WTC11 (cell line): ENCODE measurements around the gene CAAP1. TPM values are rescaled to one million over a fixed set of nuclear protein-coding genes. Genes with fewer than 3 reads are reported as not detected.

Experiments used
- EMX1 ChIP-seq: fragments of 250-450 bp; sonication (Bioruptor Pico); IDR thresholded peaks from 2 replicates; pipeline ENCODE4 v1.8.0; 2021; ENCODE audit warnings: mild to moderate bottlenecking
- ESRRA ChIP-seq: sonication (generic); formaldehyde crosslinking; IDR thresholded peaks from 2 replicates; pipeline ENCODE4 v1.8.1; 2022; ENCODE audit warnings: mild to moderate bottlenecking, missing genetic modification reagents, borderline replicate concordance
- ETV6 ChIP-seq: sonication (generic); formaldehyde crosslinking; IDR thresholded peaks from 2 replicates; pipeline ENCODE4 v1.8.1; 2022; ENCODE audit warnings: mild to moderate bottlenecking, missing genetic modification reagents
- GTF2I ChIP-seq: fragments of 250-450 bp; sonication (Bioruptor Pico); conservative IDR thresholded peaks from 2 replicates; pipeline ENCODE4 v1.4.0; 2021; ENCODE audit warnings: mild to moderate bottlenecking
- HMGA2 ChIP-seq: fragments of 250-450 bp; sonication (Bioruptor Pico); IDR thresholded peaks from 2 replicates; pipeline ENCODE4 v1.4.0; 2021; ENCODE audit warnings: mild to moderate bottlenecking, moderate library complexity
- MXD4 ChIP-seq: fragments of 250-450 bp; sonication (Bioruptor Pico); IDR thresholded peaks from 2 replicates; pipeline ENCODE4 v1.8.0; 2021; ENCODE audit warnings: mild to moderate bottlenecking, moderate library complexity, borderline replicate concordance
- NFE2L1 ChIP-seq: sonication (generic); formaldehyde crosslinking; IDR thresholded peaks from 2 replicates; pipeline ENCODE4 v1.8.1; 2023; ENCODE audit warnings: missing genetic modification reagents
- NFYB ChIP-seq: sonication (generic); formaldehyde crosslinking; conservative IDR thresholded peaks from 2 replicates; pipeline ENCODE4 v1.8.0; 2022; ENCODE audit warnings: low read depth, missing genetic modification reagents
- RORB ChIP-seq: fragments of 250-450 bp; sonication (Bioruptor Pico); IDR thresholded peaks from 2 replicates; pipeline ENCODE4 v1.9.0; 2021; ENCODE audit warnings: mild to moderate bottlenecking
- SMAD3 ChIP-seq: sonication (generic); formaldehyde crosslinking; IDR thresholded peaks from 2 replicates; pipeline ENCODE4 v1.8.0; 2022; ENCODE audit warnings: missing genetic modification reagents, mild to moderate bottlenecking, borderline replicate concordance
- SP1 ChIP-seq: sonication (generic); formaldehyde crosslinking; conservative IDR thresholded peaks from 2 replicates; pipeline ENCODE4 v1.8.1; 2022; ENCODE audit warnings: missing genetic modification reagents
- ZBTB21 ChIP-seq: sonication (generic); formaldehyde crosslinking; IDR thresholded peaks from 2 replicates; pipeline ENCODE4 v1.8.1; 2023; ENCODE audit warnings: mild to moderate bottlenecking, missing genetic modification reagents, borderline replicate concordance
- ZNF121 ChIP-seq: sonication (generic); formaldehyde crosslinking; IDR thresholded peaks from 2 replicates; pipeline ENCODE4 v1.8.0; 2023; ENCODE audit warnings: missing genetic modification reagents
- ZNF138 ChIP-seq: sonication (generic); formaldehyde crosslinking; conservative IDR thresholded peaks from 2 replicates; pipeline ENCODE4 v1.8.1; 2022; ENCODE audit warnings: mild to moderate bottlenecking, moderate library complexity, missing genetic modification reagents
- ZNF219 ChIP-seq: sonication (generic); formaldehyde crosslinking; IDR thresholded peaks from 2 replicates; pipeline ENCODE4 v1.8.0; 2023; ENCODE audit warnings: missing genetic modification reagents, mild to moderate bottlenecking, borderline replicate concordance
- ZNF232 ChIP-seq: sonication (generic); formaldehyde crosslinking; IDR thresholded peaks from 2 replicates; pipeline ENCODE4 v1.8.0; 2022; ENCODE audit warnings: mild to moderate bottlenecking, missing genetic modification reagents
- ZNF317 ChIP-seq: sonication (generic); formaldehyde crosslinking; IDR thresholded peaks from 2 replicates; pipeline ENCODE4 v1.8.1; 2023; ENCODE audit warnings: low read depth, mild to moderate bottlenecking, moderate library complexity, missing genetic modification reagents, borderline replicate concordance
- total RNA-seq: library from RNA; stranded (reverse); gene quantifications from 3 replicates; pipeline ENCODE4 v1.2.3, GENCODE V29; 2021
- TF ChIP-seq, protein P1 (sequence below): fragments of 250-450 bp; sonication (Bioruptor Pico); IDR thresholded peaks from 2 replicates; pipeline ENCODE4 v1.9.0; 2021; ENCODE audit warnings: mild to moderate bottlenecking
- TF ChIP-seq, protein P2 (sequence below): fragments of 250-450 bp; sonication (Bioruptor Pico); IDR thresholded peaks from 2 replicates; pipeline ENCODE4 v1.9.0; 2021; ENCODE audit warnings: moderate library complexity, mild to moderate bottlenecking, inconsistent platforms, borderline replicate concordance
- TF ChIP-seq, protein P3 (sequence below): fragments of 250-450 bp; sonication (Bioruptor Pico); IDR thresholded peaks from 2 replicates; pipeline ENCODE4 v2.1.2; 2022; ENCODE audit warnings: mild to moderate bottlenecking, moderate library complexity
- TF ChIP-seq, protein P4 (sequence below): sonication (generic); formaldehyde crosslinking; IDR thresholded peaks from 2 replicates; pipeline ENCODE4 v1.8.0; 2022; ENCODE audit warnings: mild to moderate bottlenecking, missing genetic modification reagents
- TF ChIP-seq, protein P5 (sequence below): fragments of 250-450 bp; sonication (Bioruptor Pico); IDR thresholded peaks from 2 replicates; pipeline ENCODE4 v1.9.0; 2021; ENCODE audit warnings: mild to moderate bottlenecking
- TF ChIP-seq, protein P6 (sequence below): sonication (generic); formaldehyde crosslinking; IDR thresholded peaks from 2 replicates; pipeline ENCODE4 v1.8.0; 2023; ENCODE audit warnings: missing genetic modification reagents
- TF ChIP-seq, protein P7 (sequence below): sonication (generic); formaldehyde crosslinking; IDR thresholded peaks from 2 replicates; pipeline ENCODE4 v1.8.1; 2023; ENCODE audit warnings: mild to moderate bottlenecking, missing genetic modification reagents, borderline replicate concordance
- TF ChIP-seq, protein P8 (sequence below): sonication (generic); formaldehyde crosslinking; IDR thresholded peaks from 2 replicates; pipeline ENCODE4 v1.8.1; 2023; ENCODE audit warnings: mild to moderate bottlenecking, missing genetic modification reagents, moderate library complexity

CAAP1 gene
- total RNA-seq, 1 experiment from 2014 or later: 45.4 TPM

DNA sequence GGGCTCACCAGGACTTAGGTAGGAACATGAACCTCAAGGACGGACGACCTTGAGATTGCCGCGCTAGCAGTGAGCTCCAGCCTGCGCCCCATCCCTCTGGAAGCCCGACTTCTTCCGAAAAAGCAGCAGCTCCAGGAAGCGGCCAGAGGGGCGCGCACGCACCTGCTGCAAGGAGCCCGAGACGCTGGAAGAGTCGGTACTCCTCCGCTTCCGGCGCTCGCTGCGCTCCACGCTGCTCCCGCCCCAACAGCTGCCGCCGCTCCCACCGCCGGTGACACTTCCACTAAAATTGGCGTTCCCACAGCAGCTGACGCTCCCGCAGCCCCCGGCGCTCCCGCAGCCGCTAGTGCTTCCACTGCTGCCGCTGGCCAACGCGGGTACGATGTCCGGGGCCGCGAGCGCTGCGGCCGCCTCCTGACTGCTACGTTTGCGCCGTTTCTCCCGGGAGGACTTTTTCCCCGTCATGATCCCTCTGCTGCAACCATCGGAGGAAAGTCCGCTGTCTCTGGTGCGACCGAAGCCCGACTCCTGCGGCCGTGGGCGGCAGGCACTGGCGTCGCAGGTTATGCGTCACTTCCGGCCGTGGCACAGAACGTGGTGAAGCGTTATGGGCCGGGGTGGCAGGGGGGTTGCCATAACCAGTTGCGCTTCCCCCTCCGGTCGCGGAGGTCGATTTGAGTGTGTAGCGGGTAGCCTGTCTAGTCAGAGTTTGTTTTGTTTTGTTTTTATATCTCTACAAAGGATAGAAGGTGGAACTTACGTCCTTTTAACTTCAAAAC is at the start of gene CAAP1 (continued):
- TF ChIP-seq, protein P1, sequence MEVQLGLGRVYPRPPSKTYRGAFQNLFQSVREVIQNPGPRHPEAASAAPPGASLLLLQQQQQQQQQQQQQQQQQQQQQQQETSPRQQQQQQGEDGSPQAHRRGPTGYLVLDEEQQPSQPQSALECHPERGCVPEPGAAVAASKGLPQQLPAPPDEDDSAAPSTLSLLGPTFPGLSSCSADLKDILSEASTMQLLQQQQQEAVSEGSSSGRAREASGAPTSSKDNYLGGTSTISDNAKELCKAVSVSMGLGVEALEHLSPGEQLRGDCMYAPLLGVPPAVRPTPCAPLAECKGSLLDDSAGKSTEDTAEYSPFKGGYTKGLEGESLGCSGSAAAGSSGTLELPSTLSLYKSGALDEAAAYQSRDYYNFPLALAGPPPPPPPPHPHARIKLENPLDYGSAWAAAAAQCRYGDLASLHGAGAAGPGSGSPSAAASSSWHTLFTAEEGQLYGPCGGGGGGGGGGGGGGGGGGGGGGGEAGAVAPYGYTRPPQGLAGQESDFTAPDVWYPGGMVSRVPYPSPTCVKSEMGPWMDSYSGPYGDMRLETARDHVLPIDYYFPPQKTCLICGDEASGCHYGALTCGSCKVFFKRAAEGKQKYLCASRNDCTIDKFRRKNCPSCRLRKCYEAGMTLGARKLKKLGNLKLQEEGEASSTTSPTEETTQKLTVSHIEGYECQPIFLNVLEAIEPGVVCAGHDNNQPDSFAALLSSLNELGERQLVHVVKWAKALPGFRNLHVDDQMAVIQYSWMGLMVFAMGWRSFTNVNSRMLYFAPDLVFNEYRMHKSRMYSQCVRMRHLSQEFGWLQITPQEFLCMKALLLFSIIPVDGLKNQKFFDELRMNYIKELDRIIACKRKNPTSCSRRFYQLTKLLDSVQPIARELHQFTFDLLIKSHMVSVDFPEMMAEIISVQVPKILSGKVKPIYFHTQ: no peak
- TF ChIP-seq SP1 (CRISPR knock-in tag) (peak; percentile 54; the same call in 1 of the 2 replicates), SMAD3 (CRISPR knock-in tag) (peak; percentile 16; the same call in 1 of the 2 replicates), EMX1 (CRISPR knock-in tag) (no peak), HMGA2 (CRISPR knock-in tag) (no peak), NFE2L1 (CRISPR knock-in tag) (no peak), GTF2I (CRISPR knock-in tag) (0 out of 2 replicates have a peak, but pooled peaks have one; percentile 15), ZNF121 (CRISPR knock-in tag) (0 out of 2 replicates have a peak, but pooled peaks have one; percentile 7), ESRRA (0 out of 2 replicates have a peak, but pooled peaks have one; percentile 70), ETV6 (peak; percentile 82), MXD4 (no peak), ZNF317 (CRISPR knock-in tag) (peak; percentile 93), RORB (CRISPR knock-in tag) (no peak), ZNF138 (CRISPR knock-in tag) (peak; percentile 66; the same call in 1 of the 2 replicates), ZNF232 (CRISPR knock-in tag) (peak; percentile 86; the same call in 1 of the 2 replicates), ZNF219 (CRISPR knock-in tag) (peak; percentile 68; the same call in 1 of the 2 replicates), NFYB (CRISPR knock-in tag) (no peak), ZBTB21 (0 out of 2 replicates have a peak, but pooled peaks have one; percentile 55)
- TF ChIP-seq, protein P2, sequence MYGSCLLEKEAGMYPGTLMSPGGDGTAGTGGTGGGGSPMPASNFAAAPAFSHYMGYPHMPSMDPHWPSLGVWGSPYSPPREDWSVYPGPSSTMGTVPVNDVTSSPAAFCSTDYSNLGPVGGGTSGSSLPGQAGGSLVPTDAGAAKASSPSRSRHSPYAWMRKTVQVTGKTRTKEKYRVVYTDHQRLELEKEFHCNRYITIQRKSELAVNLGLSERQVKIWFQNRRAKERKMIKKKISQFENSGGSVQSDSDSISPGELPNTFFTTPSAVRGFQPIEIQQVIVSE (CRISPR knock-in tag): no peak
- TF ChIP-seq, protein P3, sequence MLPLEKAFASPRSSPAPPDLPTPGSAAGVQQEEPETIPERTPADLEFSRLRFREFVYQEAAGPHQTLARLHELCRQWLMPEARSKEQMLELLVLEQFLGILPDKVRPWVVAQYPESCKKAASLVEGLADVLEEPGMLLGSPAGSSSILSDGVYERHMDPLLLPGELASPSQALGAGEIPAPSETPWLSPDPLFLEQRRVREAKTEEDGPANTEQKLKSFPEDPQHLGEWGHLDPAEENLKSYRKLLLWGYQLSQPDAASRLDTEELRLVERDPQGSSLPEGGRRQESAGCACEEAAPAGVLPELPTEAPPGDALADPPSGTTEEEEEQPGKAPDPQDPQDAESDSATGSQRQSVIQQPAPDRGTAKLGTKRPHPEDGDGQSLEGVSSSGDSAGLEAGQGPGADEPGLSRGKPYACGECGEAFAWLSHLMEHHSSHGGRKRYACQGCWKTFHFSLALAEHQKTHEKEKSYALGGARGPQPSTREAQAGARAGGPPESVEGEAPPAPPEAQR (CRISPR knock-in tag): no peak
- TF ChIP-seq, protein P4, sequence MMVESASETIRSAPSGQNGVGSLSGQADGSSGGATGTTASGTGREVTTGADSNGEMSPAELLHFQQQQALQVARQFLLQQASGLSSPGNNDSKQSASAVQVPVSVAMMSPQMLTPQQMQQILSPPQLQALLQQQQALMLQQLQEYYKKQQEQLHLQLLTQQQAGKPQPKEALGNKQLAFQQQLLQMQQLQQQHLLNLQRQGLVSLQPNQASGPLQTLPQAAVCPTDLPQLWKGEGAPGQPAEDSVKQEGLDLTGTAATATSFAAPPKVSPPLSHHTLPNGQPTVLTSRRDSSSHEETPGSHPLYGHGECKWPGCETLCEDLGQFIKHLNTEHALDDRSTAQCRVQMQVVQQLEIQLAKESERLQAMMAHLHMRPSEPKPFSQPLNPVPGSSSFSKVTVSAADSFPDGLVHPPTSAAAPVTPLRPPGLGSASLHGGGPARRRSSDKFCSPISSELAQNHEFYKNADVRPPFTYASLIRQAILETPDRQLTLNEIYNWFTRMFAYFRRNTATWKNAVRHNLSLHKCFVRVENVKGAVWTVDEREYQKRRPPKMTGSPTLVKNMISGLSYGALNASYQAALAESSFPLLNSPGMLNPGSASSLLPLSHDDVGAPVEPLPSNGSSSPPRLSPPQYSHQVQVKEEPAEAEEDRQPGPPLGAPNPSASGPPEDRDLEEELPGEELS (CRISPR knock-in tag): no peak
- TF ChIP-seq, protein P5, sequence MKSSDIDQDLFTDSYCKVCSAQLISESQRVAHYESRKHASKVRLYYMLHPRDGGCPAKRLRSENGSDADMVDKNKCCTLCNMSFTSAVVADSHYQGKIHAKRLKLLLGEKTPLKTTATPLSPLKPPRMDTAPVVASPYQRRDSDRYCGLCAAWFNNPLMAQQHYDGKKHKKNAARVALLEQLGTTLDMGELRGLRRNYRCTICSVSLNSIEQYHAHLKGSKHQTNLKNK (CRISPR knock-in tag): no peak
- TF ChIP-seq, protein P6, sequence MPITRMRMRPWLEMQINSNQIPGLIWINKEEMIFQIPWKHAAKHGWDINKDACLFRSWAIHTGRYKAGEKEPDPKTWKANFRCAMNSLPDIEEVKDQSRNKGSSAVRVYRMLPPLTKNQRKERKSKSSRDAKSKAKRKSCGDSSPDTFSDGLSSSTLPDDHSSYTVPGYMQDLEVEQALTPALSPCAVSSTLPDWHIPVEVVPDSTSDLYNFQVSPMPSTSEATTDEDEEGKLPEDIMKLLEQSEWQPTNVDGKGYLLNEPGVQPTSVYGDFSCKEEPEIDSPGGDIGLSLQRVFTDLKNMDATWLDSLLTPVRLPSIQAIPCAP (CRISPR knock-in tag): no peak
- TF ChIP-seq, protein P7, sequence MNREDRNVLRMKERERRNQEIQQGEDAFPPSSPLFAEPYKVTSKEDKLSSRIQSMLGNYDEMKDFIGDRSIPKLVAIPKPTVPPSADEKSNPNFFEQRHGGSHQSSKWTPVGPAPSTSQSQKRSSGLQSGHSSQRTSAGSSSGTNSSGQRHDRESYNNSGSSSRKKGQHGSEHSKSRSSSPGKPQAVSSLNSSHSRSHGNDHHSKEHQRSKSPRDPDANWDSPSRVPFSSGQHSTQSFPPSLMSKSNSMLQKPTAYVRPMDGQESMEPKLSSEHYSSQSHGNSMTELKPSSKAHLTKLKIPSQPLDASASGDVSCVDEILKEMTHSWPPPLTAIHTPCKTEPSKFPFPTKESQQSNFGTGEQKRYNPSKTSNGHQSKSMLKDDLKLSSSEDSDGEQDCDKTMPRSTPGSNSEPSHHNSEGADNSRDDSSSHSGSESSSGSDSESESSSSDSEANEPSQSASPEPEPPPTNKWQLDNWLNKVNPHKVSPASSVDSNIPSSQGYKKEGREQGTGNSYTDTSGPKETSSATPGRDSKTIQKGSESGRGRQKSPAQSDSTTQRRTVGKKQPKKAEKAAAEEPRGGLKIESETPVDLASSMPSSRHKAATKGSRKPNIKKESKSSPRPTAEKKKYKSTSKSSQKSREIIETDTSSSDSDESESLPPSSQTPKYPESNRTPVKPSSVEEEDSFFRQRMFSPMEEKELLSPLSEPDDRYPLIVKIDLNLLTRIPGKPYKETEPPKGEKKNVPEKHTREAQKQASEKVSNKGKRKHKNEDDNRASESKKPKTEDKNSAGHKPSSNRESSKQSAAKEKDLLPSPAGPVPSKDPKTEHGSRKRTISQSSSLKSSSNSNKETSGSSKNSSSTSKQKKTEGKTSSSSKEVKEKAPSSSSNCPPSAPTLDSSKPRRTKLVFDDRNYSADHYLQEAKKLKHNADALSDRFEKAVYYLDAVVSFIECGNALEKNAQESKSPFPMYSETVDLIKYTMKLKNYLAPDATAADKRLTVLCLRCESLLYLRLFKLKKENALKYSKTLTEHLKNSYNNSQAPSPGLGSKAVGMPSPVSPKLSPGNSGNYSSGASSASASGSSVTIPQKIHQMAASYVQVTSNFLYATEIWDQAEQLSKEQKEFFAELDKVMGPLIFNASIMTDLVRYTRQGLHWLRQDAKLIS (CRISPR knock-in tag): 0 out of 2 replicates have a peak, but pooled peaks have one; percentile 72
- TF ChIP-seq, protein P8, sequence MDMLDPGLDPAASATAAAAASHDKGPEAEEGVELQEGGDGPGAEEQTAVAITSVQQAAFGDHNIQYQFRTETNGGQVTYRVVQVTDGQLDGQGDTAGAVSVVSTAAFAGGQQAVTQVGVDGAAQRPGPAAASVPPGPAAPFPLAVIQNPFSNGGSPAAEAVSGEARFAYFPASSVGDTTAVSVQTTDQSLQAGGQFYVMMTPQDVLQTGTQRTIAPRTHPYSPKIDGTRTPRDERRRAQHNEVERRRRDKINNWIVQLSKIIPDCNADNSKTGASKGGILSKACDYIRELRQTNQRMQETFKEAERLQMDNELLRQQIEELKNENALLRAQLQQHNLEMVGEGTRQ (CRISPR knock-in tag): peak; percentile 41; the same call in 1 of the 2 replicates
